ENCODE results near the gene CSPG5.
A peak's percentile ranks its signal among the peaks of the same experiment; 100 is the strongest.

CSPG5 gene

DNA sequence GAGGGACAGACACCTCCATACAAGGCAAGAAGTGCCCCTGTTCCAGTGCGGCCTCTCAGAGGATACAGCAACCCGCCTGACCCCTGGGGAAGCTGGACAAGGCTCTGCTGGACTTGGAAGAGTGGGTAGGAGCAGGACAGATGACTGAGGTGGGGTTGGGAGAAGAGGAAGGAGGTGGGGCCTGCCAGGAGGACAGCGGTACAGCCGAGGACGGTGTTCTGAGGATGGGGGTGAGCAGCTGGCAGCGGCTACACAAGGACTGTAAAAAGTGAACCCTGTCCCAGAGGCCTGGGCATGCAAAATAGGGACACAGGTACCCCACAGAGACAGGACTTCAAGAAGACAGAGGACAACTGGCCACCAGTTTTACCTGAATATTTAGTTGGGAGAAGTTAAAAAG lies 41.7 kb downstream of the CSPG5 start:
- no peak for DNase-seq (ENCODE audit: low spot score)

DNA sequence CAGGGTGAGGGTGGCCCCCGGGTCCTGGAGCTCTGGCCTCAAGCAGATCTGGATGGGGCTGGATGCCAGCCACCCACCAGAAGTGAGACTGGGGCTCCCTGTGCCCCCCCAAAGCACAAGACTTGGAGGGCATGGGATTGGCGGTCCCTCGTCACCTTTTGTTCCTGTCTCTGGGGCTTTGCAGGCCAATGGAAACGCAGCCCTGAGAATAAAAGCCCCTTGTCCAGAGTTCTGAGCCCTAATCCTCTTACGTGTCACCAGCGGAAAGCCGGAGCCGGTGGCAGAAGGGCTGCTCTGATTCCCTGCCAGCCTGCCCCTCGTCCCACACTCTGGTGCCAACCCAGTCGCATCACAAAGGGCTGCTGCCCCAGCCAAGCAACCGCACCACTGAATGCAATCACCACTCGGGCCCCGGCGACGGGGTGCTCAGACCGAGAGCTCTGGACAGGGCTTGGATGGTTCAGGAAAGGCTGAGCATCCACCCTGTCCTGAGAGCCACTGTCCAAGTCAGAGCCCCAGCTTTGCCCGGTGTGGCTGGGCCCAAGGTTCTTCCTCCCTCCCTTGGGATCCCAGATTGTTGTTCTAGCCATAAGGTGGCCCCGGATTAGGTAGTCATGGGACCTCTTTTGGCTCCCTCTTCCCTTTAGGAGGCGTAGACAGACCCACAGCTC lies 42.3 kb downstream of the CSPG5 start:
- DNase-seq (ENCODE audit: low spot score) = no peak

DNA sequence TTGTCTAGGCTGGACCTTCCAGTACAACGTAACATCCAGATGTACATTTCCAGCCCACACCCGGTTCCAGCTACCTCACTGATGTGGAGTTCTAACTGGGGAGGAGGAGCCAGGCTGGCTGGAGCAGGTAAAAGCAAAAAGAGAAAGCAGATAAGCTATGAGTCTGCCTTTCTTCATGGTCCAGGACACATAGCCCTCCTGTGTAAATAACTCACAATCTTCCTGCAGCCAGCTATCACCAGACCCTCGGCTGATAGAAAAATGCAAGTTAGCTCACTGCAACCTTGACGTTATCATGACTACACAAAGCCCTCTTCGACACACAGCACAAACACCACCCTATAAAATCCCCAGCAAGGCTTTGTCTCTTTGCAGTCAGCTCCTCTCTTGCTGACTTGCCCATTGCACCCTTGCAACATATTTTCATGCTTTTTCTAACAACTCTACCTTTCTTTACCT lies 44.6 kb downstream of the CSPG5 start:
- no peak for DNase-seq (ENCODE audit: low spot score)

DNA sequence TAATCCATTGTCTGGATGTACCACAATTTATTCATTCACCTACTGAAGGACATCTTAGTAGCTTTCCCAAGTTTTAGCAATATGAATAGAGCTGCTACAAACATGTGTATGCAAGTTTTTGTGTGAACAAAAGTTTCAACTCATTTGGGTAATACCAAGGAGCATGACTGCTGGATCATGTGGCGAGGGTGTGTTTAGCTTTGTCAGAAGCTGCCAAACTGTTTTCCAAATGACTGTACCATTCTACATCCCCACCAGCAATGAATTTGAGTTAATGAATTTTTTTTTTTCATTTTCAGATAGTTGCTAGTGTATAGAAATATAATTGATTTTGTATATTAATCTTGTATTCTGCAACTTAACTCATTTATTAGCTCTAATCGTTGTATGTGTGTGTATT lies 45.2 kb downstream of the CSPG5 start:
- DNase-seq (ENCODE audit: low spot score) = no peak

DNA sequence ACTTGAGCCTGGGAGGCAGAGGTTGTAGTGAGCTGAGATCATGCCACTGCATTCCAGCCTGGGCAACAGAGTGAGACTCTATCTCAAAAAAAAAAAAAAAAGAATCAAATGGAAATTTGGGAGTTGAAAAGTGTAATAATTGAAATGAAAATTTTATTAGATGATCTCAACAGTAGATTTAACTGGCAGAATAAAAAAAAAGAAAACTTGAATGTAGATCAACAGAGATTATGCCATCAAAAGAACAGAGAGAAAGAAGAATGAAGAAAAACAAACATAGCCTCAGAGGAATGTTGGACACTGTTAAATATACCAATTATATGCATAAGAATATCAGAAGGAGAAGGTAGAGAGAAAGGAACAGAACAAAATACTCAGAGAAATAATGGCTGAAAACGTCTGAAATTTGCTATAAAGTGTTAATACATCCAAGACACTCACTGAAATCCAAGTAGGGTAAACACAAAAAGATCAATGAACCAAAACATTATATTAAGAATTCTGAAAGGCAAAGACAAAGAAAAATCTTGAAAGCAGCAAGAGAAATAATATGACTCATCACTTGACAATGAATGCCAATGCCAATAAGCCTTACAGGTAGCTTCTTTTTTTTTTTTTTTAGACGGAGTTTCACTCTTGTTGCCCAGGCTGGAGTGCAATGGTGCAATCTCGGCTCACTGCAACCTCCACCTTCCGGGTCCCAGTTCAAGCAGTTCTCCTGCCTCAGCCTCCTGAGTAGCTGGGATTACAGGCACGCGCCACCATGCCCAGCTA lies 50.5 kb downstream of the CSPG5 start:
- DNase-seq (ENCODE audit: low spot score) = no peak

DNA sequence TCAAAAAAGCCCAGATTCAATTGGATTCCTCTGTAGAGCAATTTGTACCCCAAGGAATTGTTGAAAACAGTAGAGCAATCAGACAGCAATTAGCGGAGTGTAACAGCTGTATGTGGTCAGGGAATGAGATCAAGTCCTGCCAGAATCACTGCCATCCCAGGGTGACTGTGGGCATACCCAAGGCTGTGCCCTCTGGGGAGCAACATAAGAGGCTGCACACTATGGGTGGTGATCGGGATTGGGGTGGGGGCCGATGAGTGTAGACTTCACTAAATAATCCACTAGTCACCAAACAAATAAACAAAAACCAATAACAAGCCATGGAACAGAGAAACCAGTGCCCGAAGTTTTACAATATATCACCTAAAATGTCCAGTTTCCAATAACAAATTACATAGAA lies 53.0 kb downstream of the CSPG5 start:
- DNase-seq (ENCODE audit: low spot score) = no peak

DNA sequence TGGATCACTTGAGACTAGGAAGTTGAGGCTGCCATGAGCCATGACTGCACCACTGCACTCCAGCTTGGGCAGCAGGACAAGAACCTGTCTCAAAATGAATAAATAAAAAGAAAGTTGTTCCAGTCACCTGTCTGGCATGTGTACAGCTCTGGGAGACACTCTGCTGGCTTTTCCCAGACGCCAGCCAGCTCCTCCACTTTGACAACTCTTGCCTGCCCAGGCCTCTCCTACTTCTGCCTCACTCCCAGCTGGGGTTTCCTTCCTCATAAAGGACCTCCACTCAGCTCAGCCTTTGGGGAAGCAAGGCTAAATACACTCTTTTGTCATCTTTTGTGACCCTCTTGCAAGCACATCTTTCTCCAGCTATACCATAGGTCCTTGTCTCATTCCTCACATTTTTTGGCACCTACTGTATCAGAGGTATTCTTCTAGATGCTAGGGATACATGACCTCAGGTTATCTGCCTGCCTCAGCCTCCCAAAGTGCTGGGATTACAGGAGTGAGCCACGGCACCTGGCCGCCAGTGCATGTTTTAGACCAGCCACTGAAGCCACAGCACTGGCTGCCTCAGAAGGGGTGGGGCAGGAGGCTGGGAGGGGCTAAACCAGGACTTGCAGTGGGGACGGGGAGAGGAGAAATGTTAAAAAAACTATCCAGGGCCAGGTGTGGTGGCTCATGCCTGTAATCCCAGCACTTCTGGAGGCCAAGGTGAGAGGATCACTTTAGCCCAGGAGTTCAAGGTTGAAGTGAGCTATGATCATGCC lies 55.2 kb downstream of the CSPG5 start:
- no peak for DNase-seq (ENCODE audit: low spot score)

DNA sequence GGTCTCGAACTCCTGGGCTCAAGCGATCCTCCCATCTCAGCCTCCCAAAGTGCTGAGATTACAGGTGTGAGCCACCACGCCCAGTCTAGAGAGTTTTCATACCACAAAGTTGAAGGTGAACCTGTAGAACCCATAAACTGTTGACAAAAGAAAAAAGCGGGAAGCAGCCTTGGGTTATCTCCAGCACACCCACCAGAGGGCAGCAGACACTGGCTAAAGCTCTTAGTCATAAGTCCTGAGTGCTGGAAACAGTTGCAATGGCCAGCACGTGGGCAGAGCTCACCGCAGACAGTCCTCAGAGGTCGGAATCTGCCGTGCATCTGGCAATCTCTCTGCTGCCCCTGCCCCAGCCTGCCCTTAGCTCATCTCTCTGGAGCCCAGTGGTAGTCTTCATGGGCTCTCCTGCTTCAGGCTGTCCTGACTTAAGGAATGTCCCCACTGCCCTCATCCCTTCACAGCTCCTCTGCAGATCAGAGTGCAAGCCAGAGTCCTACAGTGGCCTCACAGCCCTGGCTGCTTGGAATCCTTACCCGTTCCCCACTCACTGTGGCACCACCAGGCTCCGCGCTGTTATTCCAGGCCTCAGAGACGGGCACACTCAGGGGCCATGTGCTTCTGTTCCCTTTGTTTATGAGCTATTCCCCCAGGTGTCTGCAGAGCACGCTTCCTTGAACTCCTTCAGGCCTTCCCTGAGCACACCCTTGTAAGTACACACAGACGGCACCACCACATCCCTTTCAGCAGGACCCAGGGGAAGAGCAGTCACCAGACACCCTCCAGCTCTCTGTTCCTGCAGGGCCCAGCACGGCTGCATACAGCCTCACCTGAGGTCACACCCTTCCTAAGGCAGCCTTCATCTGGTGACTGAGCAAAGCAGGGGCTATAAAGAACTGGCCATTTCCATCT lies 56.3 kb downstream of the CSPG5 start:
- DNase-seq (ENCODE audit: low spot score) = peak; percentile 80

DNA sequence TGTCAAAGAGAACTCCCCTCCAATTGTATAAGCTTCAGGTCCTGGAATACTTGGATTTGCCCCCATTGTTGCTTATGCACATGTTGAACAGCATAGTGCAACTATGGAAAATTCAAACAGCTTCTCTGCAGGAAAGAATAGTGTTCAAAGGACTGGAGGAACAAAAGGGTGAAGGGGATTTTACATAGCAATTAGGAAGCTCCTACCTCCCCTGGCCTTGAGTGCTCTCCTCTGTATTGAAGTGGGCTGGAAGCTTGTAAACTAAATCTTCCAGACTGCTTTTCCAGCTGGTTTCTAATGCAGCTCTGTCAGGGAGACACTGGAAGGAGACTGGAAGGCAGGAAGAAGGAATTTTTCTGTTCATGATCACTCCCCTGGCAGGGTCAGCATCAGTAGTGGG lies 57.9 kb downstream of the CSPG5 start:
- DNase-seq (ENCODE audit: low spot score) = no peak

DNA sequence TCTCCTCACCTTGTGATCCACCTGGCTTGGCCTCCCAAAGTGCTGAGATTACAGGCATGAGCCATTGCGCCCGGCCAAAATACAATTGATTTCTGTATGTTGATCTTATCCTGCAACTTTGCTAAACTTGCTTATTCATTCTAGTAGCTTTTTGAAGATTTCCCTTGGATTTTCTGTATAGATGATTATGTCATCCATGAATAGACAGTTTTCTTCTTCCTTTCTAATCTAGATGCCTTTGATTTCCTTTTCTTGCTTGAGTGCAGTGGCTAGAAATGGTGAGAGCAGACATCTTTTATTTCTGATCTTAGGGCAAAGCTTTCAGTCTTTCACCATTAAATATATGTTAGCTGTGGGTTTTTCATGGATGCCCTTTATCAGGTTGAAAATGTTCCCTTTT lies 60.7 kb downstream of the CSPG5 start:
- no peak for DNase-seq (ENCODE audit: low spot score)

DNA sequence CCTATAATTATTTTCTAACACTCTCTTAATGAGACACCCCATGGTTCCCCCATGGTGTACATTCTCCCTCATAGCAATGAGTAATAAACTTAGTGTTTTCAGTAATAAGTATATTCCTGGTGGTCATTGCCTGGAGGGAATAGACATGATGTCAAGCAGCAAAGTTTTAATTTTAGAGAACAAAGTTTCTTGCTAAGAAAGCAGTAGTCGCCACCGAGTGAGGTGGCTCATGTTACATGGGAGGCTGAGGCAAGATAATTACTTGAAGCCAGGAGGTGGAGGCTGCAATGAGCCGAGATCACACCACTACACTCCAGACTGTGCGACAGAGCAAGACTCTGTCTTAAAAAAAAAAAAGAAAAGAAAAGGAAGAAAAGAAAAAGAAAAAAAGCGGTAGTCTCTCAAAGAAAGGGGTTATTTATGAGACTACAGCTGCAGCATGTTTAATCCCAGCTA lies 62.8 kb downstream of the CSPG5 start:
- no peak for DNase-seq (ENCODE audit: low spot score)

DNA sequence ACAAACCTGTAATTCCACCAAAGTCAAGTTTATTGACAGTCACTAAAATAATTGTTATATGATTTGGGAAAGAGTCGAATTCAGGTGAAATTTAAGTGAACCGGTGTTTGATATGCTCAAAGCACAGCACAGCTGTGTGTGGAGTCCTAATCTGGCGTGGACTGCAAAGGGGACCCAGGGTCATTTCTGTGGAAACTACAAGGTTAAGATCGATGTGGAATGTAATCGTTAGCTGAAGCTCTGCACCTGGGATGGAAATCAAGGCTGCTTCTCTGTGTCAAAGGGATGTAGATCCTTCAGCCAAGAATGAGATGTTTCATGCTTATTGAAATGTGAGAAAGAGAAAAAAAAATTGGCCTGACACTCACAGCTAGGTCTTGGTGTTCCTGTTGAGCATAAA lies 63.6 kb downstream of the CSPG5 start:
- DNase-seq (ENCODE audit: low spot score) = no peak

DNA sequence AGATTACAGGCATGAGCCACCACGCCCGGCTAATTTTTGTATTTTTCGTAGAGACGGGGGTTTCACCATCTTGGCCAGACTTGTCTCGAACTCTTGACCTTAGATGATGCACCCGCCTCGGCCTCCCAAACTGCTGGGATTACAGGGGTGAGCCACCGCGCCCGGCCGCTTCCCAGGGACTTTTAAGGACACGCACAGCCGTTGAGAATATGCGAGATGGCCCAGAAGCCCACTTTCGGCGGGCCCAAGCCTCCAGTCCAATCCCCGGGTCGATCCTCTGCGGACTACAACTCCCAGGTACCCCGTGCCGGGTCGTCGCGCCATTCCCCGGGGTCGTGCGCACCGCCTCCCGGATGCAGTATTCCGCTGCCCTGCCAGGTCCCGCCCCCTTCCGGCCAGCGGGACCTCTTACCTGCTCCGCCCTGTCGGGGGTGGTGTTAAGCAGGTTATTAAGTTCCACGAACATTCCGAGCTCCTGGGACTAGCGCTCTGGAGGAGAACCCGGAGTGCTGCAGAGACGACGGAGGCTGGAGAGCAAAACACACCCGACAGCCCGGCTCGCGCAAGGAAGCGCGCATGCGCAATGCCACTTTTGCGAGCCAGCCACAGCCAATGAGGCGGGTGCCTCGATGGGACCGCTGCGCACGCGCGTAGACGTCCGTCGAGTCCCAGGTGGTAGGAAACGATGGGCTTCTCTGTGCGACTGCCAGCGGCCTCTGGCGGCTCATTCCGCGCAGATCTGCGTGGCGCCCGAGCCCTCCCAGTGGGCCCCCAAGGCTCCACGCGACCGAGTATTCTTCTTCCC lies 65.3 kb downstream of the CSPG5 start, which contains the start of gene ELP6:
ELP6 (minus strand) TSS at position 588 of the 805 bp plus-strand sequence; CDS start at position 466, 122 bp downstream.
- peak; percentile 98 for DNase-seq (ENCODE audit: low spot score)

DNA sequence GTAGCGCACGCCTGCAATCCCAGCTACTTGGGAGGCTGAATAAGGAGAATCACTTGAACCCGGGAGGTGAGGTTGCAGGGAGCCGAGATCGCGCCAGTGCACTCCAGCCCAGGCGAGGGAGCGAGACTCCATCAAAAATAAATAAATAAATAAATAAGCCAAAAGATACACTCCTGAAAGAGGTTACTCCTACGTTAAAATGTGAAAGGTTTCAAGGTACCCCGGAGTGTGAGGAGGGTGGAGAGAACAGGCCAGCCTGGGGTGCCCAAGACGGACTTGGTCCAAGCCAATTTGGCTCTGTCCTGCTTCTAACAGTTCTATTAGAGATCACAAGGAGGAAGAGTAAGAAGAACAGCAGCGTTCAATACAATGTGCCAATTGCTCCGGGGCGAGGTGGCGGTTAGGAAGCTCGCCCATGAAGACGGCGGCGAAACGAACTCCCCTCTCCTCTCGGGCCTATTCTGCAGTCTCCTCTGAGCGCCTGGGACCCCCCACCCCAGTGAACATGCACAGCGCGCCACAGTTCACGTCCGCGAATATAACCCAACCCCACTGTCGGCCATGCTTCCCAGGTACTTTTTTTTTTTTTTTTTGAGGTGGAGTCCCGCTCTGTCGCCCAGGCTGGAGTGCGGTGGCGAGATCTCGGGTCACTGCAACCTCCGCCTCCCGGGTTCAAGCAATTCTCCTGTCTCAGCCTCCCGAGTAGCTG lies 66.1 kb downstream of the CSPG5 start:
- no peak for DNase-seq (ENCODE audit: low spot score)
